GM12873 (cell line): ENCODE results near the gene PRRX1.

Experiments used
- CTCF ChIP-seq: IDR thresholded peaks from 2 replicates; pipeline ENCODE4 v1.5.1; 2012; ENCODE audit warnings: low read depth, mild to moderate bottlenecking, moderate library complexity, low read length, control low read depth; ENCODE audit not compliant: insufficient read depth; ENCODE audit errors: missing control alignments

The PRRX1 gene

GRCh38 chr1:170725326-170725725, 61.4 kb downstream of the PRRX1 start:
- TF ChIP-seq CTCF, result no peak

DNA sequence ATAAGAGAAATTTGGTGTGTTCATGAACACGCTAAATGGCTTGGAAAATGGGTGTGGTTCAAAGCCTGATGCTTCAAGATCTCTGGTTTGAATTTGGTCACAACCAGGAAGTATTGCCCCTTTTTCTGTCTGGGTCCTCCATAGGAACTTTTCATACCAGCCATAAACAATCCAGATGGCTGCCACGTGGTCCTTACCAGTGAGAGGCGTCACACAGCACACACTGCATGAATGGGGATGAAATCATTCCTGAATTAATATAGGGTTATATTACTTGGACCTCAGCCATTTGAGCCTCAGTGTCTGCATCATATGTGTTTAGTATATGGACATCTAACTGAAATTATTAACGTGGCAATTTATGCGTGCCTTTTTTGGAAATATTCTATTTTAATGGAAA, 64.0 kb downstream of the PRRX1 start:
- no peak for TF ChIP-seq CTCF

DNA sequence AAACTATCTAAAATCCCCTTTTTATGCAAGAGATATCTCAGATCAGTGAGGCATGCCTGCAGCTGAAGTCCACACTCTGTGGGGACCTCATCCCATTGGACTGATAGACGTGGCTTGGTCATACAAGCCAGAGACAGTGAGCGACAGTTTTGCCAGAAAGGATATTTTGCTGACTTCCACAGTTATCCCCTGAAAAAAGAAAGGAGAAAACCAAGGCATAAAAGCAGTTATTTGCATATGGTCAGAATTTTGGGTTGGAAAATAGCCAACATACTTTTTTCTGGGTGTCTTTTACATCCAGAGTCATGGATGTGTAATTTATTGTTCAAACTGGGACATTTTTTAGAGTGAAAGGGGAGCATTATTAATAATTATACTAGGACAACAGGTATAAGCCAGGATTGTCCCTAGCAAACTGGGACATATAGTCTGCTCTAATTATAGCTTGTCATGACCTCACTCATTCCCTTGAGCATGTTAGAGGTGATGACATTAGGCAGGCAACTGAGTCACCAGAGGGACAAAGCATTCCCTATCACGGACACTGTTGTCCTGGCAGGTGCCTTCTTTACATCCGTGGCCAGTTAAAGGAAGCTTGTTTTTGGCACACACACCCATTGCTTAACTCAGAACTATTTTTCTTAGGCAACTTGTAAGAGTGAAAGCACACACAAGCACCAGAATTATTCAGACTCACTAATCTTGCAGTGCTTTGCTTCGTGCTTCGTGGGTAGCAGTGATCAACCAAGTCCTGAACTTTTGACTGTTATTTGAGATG, 65.5 kb downstream of the PRRX1 start:
- TF ChIP-seq CTCF, result no peak

- no peak for TF ChIP-seq CTCF
These were observed 66.1 kb downstream of the PRRX1 start for GRCh38 chr1:170730014-170730413.

DNA sequence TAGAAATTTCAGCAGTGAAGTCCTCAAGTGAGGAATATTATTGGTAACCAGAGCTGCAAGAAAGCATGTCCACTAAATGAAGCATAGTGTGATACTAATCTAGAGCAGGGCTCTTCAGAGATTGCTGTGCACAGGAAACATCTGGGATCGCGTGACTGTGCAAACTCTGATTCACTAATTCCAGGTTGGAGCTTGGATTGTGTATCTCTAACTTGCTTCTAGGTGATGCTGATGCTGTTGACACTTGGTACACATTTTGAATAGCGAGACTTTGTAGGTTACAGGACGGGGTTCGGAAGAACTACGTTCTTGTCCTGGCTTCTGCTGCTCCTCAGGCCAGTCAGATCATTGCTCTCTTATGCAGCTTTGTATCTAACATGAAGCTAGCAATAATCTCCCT, 66.5 kb downstream of the PRRX1 start:
- TF ChIP-seq CTCF, result no peak

DNA sequence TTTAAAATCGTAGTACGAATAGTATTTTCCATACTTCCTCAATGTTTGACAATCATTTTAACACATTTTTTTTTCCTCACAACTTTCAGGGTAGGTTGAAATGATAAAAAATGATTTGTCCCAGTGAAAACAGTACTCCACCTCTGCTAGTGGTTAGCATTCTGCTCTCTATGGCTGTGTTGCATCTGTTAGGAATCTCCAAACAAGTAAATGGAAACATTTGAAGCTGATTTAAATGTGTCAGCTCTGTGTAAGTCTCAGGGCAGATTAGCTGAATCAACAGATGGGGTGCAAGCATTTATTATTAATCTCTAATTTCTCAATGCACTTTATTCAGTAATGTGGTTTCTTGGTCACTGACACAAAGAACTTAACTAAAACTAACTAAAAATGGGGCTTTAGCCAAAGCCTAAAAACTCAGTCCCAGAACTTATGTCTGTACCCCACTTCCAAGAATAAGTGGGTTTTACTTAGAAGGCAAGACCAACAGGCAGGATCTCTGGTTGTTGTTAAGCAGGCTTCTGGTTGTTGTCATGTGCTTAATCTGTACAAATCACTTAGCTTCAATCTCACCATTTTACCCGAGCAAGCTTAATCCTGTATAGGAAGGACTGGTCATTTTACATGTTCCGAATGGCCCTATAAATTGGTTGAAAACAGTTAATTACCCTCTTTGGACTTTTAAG, 67.8 kb downstream of the PRRX1 start:
- no peak for TF ChIP-seq CTCF

- no peak for TF ChIP-seq CTCF
These were observed 68.3 kb downstream of the PRRX1 start for GRCh38 chr1:170732252-170732588.
